ENCODE results near the gene TMEM117.

The TMEM117 gene

DNA sequence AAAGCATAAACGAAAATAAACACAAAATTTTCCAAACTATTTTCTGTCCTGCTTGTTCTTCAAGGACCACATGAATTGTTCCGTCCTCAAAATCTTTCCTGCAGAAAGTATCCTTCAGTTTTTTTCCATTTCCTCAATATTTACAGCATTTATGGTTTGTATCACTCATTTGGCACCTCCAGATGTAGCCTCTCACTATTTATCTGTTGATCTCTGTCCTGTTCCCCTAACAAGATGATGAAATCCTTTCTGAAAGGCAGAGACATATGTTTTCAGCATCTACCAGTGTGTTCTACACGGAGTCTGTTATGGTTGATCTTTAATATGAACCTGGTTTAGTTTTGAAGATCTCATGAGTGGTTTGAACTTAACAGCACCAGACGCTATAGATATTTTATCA is 550.1 kb downstream of the TMEM117 start:
- TF ChIP-seq, protein P1, sequence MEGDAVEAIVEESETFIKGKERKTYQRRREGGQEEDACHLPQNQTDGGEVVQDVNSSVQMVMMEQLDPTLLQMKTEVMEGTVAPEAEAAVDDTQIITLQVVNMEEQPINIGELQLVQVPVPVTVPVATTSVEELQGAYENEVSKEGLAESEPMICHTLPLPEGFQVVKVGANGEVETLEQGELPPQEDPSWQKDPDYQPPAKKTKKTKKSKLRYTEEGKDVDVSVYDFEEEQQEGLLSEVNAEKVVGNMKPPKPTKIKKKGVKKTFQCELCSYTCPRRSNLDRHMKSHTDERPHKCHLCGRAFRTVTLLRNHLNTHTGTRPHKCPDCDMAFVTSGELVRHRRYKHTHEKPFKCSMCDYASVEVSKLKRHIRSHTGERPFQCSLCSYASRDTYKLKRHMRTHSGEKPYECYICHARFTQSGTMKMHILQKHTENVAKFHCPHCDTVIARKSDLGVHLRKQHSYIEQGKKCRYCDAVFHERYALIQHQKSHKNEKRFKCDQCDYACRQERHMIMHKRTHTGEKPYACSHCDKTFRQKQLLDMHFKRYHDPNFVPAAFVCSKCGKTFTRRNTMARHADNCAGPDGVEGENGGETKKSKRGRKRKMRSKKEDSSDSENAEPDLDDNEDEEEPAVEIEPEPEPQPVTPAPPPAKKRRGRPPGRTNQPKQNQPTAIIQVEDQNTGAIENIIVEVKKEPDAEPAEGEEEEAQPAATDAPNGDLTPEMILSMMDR (IDR thresholded peaks at IDR 0.05; ENCODE audit: low read depth, low read length) = no peak
- TF ChIP-seq EZH2phosphoT487 (IDR thresholded peaks at IDR 0.05; ENCODE audit: low read depth) = no peak
- Histone ChIP-seq H3K27ac (ENCODE audit: low read length) (no peak overlapping the region), H3K27me3 (ENCODE audit: low read depth, low read length) (no peaks in the 10 kb centered on the region), H3K9me3 (ENCODE audit: insufficient read depth, low read length) (no peaks in the 10 kb centered on the region), H3K4me1 (ENCODE audit: low read length) (no peaks in the 10 kb centered on the region), H3K9ac (ENCODE audit: low read length) (no peak overlapping the region), H3K4me3 (ENCODE audit: low read length) (no peak overlapping the region), H3K36me3 (replicated peaks; ENCODE audit: low read depth, low read length) (no peaks in the 10 kb centered on the region), H2AFZ (ENCODE audit: low read depth, low read length) (no peak overlapping the region), H3K4me2 (ENCODE audit: low read length) (no peak overlapping the region), H3K79me2 (ENCODE audit: low read length) (no peaks in the 10 kb centered on the region), H4K20me1 (ENCODE audit: insufficient read depth, low read length) (no peaks in the 10 kb centered on the region)

GRCh38 chr12:44387581-44387980 is 551.7 kb downstream of the TMEM117 start:
- H3K79me2 ChIP-seq (ENCODE audit: low read length) = no peaks in the 10 kb centered on the region
- no peaks in the 10 kb centered on the region for H3K36me3 ChIP-seq (replicated peaks; ENCODE audit: low read depth, low read length)
- H3K4me2 ChIP-seq (ENCODE audit: low read length) = no peak overlapping the region
- H4K20me1 ChIP-seq (ENCODE audit: insufficient read depth, low read length) = no peaks in the 10 kb centered on the region
- H3K9me3 ChIP-seq (ENCODE audit: insufficient read depth, low read length) = no peaks in the 10 kb centered on the region
- H2AFZ ChIP-seq (ENCODE audit: low read depth, low read length) = no peak overlapping the region
- H3K27me3 ChIP-seq (ENCODE audit: low read depth, low read length) = no peaks in the 10 kb centered on the region
- TF ChIP-seq, protein P1 (IDR thresholded peaks at IDR 0.05; ENCODE audit: low read depth, low read length) = no peak
- TF ChIP-seq EZH2phosphoT487 (IDR thresholded peaks at IDR 0.05; ENCODE audit: low read depth) = no peak
- H3K4me1 ChIP-seq (ENCODE audit: low read length) = no peaks in the 10 kb centered on the region
- H3K27ac ChIP-seq (ENCODE audit: low read length) = no peak overlapping the region
- no peak overlapping the region for H3K9ac ChIP-seq (ENCODE audit: low read length)
- H3K4me3 ChIP-seq (ENCODE audit: low read length) = no peak overlapping the region

DNA sequence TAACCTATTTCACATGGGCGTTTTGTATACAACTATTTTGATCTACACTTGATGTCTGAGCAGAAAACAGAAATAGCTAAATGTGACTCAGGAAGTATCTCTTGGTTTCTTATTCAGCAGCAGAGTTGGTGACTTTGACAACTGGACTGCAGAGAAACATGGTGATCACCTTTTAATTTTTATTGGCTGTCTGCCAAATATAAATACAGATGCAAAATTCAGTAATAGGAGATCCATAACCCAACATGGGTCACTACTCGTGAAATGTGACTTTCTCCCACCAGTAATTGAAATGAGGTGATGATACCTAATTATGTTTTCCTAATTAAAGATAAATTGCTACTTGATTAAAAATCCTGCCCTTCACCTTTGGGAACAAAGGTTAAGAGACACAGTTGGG is 553.2 kb downstream of the TMEM117 start:
- H3K4me2 ChIP-seq (ENCODE audit: low read length) = no peak overlapping the region
- TF ChIP-seq EZH2phosphoT487 (IDR thresholded peaks at IDR 0.05; ENCODE audit: low read depth) = no peak
- TF ChIP-seq, protein P1 (IDR thresholded peaks at IDR 0.05; ENCODE audit: low read depth, low read length) = no peak
- no peak overlapping the region for H3K9ac ChIP-seq (ENCODE audit: low read length)
- no peak overlapping the region for H3K27ac ChIP-seq (ENCODE audit: low read length)
- H3K9me3 ChIP-seq (ENCODE audit: insufficient read depth, low read length) = no peaks in the 10 kb centered on the region
- no peaks in the 10 kb centered on the region for H3K4me1 ChIP-seq (ENCODE audit: low read length)
- no peak overlapping the region for H3K4me3 ChIP-seq (ENCODE audit: low read length)
- no peak overlapping the region for H2AFZ ChIP-seq (ENCODE audit: low read depth, low read length)
- H3K79me2 ChIP-seq (ENCODE audit: low read length) = no peaks in the 10 kb centered on the region
- no peaks in the 10 kb centered on the region for H4K20me1 ChIP-seq (ENCODE audit: insufficient read depth, low read length)
- no peaks in the 10 kb centered on the region for H3K36me3 ChIP-seq (replicated peaks; ENCODE audit: low read depth, low read length)
- H3K27me3 ChIP-seq (ENCODE audit: low read depth, low read length) = no peaks in the 10 kb centered on the region

- no peaks in the 10 kb centered on the region for H4K20me1 ChIP-seq (ENCODE audit: insufficient read depth, low read length)
- no peaks in the 10 kb centered on the region for H3K27me3 ChIP-seq (ENCODE audit: low read depth, low read length)
- H2AFZ ChIP-seq (ENCODE audit: low read depth, low read length) = no peak overlapping the region
- H3K27ac ChIP-seq (ENCODE audit: low read length) = no peak overlapping the region
- no peaks in the 10 kb centered on the region for H3K79me2 ChIP-seq (ENCODE audit: low read length)
- H3K36me3 ChIP-seq (replicated peaks; ENCODE audit: low read depth, low read length) = no peaks in the 10 kb centered on the region
- no peak overlapping the region for H3K4me2 ChIP-seq (ENCODE audit: low read length)
- H3K9ac ChIP-seq (ENCODE audit: low read length) = no peak overlapping the region
- TF ChIP-seq, protein P1 (IDR thresholded peaks at IDR 0.05; ENCODE audit: low read depth, low read length) = no peak
- no peak for TF ChIP-seq EZH2phosphoT487 (IDR thresholded peaks at IDR 0.05; ENCODE audit: low read depth)
- H3K4me3 ChIP-seq (ENCODE audit: low read length) = no peak overlapping the region
- H3K9me3 ChIP-seq (ENCODE audit: insufficient read depth, low read length) = no peaks in the 10 kb centered on the region
- no peaks in the 10 kb centered on the region for H3K4me1 ChIP-seq (ENCODE audit: low read length)
Observed at GRCh38 chr12:44389896-44390295, 554.0 kb downstream of the TMEM117 start.
